T-helper 2 cell treated with Interferon-gamma antibody and Interleukin-4, amounts not matched to agents 5 μg/mL and 100 μg/mL, for 36 hours (primary cell): ENCODE data around the gene DLK2.
"Not testable (repeated sequence)": the region's sequence is repeated elsewhere in the genome, so short reads cannot be mapped to it uniquely, and the experiment has no call there.

ENCODE experiments used
- DNase-seq: peaks from one replicate; pipeline ENCODE4 v3.0.0; 2021; ENCODE audit warnings: low spot score
- H3K27ac Mint-ChIP-seq: one replicate; pipeline ENCODE4 v1.8.0; 2021; ENCODE audit warnings: mild to moderate bottlenecking, mixed read lengths
- H3K27me3 Mint-ChIP-seq: one replicate; pipeline ENCODE4 v1.8.0; 2021; ENCODE audit warnings: low read depth, mixed read lengths
- H3K36me3 Mint-ChIP-seq: one replicate; pipeline ENCODE4 v1.8.0; 2021; ENCODE audit warnings: low read depth, mixed read lengths
- H3K4me1 Mint-ChIP-seq: one replicate; pipeline ENCODE4 v1.8.0; 2021; ENCODE audit warnings: low read depth, mixed read lengths
- H3K4me3 Mint-ChIP-seq: one replicate; pipeline ENCODE4 v1.8.0; 2022; ENCODE audit warnings: mild to moderate bottlenecking, moderate library complexity, mixed read lengths
- H3K9me3 Mint-ChIP-seq: one replicate; pipeline ENCODE4 v1.8.0; 2021; ENCODE audit warnings: mixed read lengths

The DLK2 gene

DNA sequence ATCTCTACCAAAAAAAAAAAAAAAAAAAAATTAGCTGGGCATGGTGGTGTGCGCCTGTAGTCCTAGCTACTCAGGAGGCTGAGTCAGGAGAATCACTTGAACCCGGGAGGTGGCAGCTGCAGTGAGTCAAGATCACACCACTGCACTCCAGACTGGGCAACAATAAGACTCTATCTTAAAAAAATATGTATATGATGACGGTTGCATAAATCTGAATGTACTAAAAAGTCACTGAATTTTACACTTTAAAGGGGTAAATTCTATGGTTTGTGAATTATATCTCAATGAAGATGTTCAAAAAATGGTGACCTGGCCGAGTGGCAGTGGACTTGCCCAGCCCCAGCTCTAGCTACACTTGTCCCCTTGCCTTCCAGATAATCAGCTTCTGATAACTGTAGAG is 38.4 kb downstream of the DLK2 start:
- H3K27ac Mint-ChIP-seq: no peak overlapping the region
- no peak for DNase-seq

GRCh38 chr6:43415275-43415674 is 40.1 kb downstream of the DLK2 start:
- H3K9me3 Mint-ChIP-seq, H3K4me1 Mint-ChIP-seq, H3K4me3 Mint-ChIP-seq, H3K36me3 Mint-ChIP-seq, DNase-seq, H3K27ac Mint-ChIP-seq: not testable (repeated sequence)
- peaks cover 20% of the 10 kb centered on the region for H3K27me3 Mint-ChIP-seq

More for the DNA sequence above, 38.4 kb downstream of the DLK2 start:
- Mint-ChIP-seq H3K4me1 (no peaks in the 10 kb centered on the region), H3K9me3 (no peaks in the 10 kb centered on the region), H3K4me3 (no peak overlapping the region), H3K36me3 (no peaks in the 10 kb centered on the region), H3K27me3 (peaks cover 16% of the 10 kb centered on the region)

- no peak overlapping the region for H3K4me3 Mint-ChIP-seq
- peaks cover 19% of the 10 kb centered on the region for H3K27me3 Mint-ChIP-seq
- H3K9me3 Mint-ChIP-seq: no peaks in the 10 kb centered on the region
- no peaks in the 10 kb centered on the region for H3K36me3 Mint-ChIP-seq
- no peak for DNase-seq
- H3K4me1 Mint-ChIP-seq: no peaks in the 10 kb centered on the region
- no peak overlapping the region for H3K27ac Mint-ChIP-seq
These were observed 42.3 kb downstream of the DLK2 start for GRCh38 chr6:43413002-43413401.

- Mint-ChIP-seq H3K27ac (no peak overlapping the region), H3K36me3 (no peaks in the 10 kb centered on the region)
These were observed 42.8 kb downstream of the DLK2 start for GRCh38 chr6:43412541-43412940.

DNA sequence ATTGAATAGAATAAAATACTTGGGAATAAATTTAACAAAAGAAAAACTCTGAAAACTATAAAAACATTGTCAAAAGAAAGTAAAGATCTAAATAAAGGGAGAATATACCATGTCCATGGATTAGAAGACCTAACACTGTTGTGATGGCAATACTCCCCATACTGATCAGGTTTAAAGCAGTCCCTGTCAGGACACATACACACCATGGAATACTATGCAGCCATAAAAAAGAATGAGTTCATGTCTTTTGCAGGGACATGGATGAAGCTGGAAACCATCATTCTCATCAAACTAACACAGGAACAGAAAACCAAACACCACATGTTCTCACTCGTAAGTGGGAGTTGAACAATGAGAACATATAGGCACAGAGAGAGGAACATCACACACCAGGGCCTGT is 44.6 kb downstream of the DLK2 start:
- not testable (repeated sequence) for H3K27ac Mint-ChIP-seq, H3K36me3 Mint-ChIP-seq, H3K4me3 Mint-ChIP-seq, H3K4me1 Mint-ChIP-seq, H3K9me3 Mint-ChIP-seq, DNase-seq
- peaks cover 15% of the 10 kb centered on the region for H3K27me3 Mint-ChIP-seq

More at GRCh38 chr6:43412541-43412940, 42.8 kb downstream of the DLK2 start:
- DNase-seq: no peak
- H3K27me3 Mint-ChIP-seq: peaks cover 15% of the 10 kb centered on the region
- no peaks in the 10 kb centered on the region for H3K9me3 Mint-ChIP-seq
- no peak overlapping the region for H3K4me3 Mint-ChIP-seq
- no peaks in the 10 kb centered on the region for H3K4me1 Mint-ChIP-seq

DNA sequence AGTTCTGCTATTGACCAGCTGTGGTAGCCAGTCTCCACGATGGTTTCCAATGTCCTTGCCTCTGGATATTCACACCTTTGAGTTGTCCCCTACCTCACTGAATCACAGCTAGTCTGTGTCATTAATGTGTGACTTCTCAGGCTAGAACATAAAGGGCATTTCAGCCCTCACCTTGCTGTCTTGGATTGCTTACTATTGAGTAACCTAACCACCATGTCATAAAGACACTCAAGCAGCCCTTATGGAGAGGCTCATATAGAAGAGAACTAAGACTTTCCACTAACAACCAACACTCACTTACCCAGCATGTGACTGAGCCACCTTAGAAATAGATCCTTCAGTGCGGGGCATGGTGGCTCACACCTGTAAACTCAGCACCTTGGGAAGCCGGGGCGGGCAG is 47.1 kb downstream of the DLK2 start:
- DNase-seq: no peak
- H3K9me3 Mint-ChIP-seq: no peaks in the 10 kb centered on the region
- H3K4me1 Mint-ChIP-seq: no peaks in the 10 kb centered on the region
- peaks cover 29% of the 10 kb centered on the region for H3K27me3 Mint-ChIP-seq
- H3K27ac Mint-ChIP-seq: no peak overlapping the region
- H3K4me3 Mint-ChIP-seq: no peak overlapping the region
- no peaks in the 10 kb centered on the region for H3K36me3 Mint-ChIP-seq

GRCh38 chr6:43407296-43407695 is 48.1 kb downstream of the DLK2 start:
- Mint-ChIP-seq H3K27me3 (peaks cover 32% of the 10 kb centered on the region), H3K36me3 (no peaks in the 10 kb centered on the region), H3K9me3 (no peaks in the 10 kb centered on the region), H3K4me3 (no peak overlapping the region), H3K27ac (no peak overlapping the region), H3K4me1 (no peaks in the 10 kb centered on the region)
- DNase-seq: no peak

GRCh38 chr6:43405354-43405753 is 50.0 kb downstream of the DLK2 start:
- Mint-ChIP-seq H3K36me3 (no peaks in the 10 kb centered on the region), H3K9me3 (no peaks in the 10 kb centered on the region), H3K27me3 (peaks cover 32% of the 10 kb centered on the region), H3K4me1 (no peaks in the 10 kb centered on the region), H3K27ac (no peak overlapping the region), H3K4me3 (no peak overlapping the region)
- DNase-seq: no peak

- DNase-seq: no peak
- Mint-ChIP-seq H3K36me3 (no peaks in the 10 kb centered on the region), H3K27ac (no peak overlapping the region), H3K4me1 (peaks cover 1% of the 10 kb centered on the region), H3K27me3 (peaks cover 34% of the 10 kb centered on the region), H3K9me3 (no peaks in the 10 kb centered on the region), H3K4me3 (no peak overlapping the region)
These were observed 52.5 kb downstream of the DLK2 start for GRCh38 chr6:43402820-43403219.

GRCh38 chr6:43401730-43402129 is 53.6 kb downstream of the DLK2 start:
- Mint-ChIP-seq H3K36me3 (no peaks in the 10 kb centered on the region), H3K4me1 (peaks cover 2% of the 10 kb centered on the region), H3K4me3 (no peak overlapping the region), H3K9me3 (no peaks in the 10 kb centered on the region), H3K27ac (no peak overlapping the region), H3K27me3 (peaks cover 30% of the 10 kb centered on the region)
- DNase-seq: no peak
